Measurements from ENCODE around the gene DAD1.
"Not testable (repeated sequence)": the region's sequence is repeated elsewhere in the genome, so short reads cannot be mapped to it uniquely, and the experiment has no call there.

DAD1 gene

GRCh38 chr14:22566266-22566665 is 22.8 kb downstream of the DAD1 start:
- not testable (repeated sequence) for DNase-seq

- no peak for DNase-seq
Observed at GRCh38 chr14:22565391-22565945, 23.6 kb downstream of the DAD1 start.

GRCh38 chr14:22564463-22564862 is 24.6 kb downstream of the DAD1 start:
- DNase-seq = no peak

DNA sequence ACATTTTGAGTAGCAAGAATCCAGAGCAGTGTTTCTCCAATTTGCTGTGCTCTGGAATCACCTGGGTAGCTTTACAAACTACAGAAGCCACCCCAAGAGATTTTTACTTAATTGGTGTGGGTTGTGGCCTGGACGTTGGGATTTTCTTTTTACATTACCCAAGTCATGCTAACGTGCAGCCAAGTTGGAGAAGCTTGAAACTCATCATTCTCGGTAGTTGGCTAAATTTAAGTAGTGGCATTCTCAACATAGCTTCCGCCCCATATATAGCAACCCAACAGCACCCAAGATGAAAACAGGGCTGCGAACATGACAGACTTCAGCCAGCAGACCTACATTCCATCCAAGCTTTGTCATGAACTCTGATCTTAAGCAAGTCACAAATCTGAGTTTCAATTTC is 25.0 kb downstream of the DAD1 start:
- DNase-seq = no peak

DNA sequence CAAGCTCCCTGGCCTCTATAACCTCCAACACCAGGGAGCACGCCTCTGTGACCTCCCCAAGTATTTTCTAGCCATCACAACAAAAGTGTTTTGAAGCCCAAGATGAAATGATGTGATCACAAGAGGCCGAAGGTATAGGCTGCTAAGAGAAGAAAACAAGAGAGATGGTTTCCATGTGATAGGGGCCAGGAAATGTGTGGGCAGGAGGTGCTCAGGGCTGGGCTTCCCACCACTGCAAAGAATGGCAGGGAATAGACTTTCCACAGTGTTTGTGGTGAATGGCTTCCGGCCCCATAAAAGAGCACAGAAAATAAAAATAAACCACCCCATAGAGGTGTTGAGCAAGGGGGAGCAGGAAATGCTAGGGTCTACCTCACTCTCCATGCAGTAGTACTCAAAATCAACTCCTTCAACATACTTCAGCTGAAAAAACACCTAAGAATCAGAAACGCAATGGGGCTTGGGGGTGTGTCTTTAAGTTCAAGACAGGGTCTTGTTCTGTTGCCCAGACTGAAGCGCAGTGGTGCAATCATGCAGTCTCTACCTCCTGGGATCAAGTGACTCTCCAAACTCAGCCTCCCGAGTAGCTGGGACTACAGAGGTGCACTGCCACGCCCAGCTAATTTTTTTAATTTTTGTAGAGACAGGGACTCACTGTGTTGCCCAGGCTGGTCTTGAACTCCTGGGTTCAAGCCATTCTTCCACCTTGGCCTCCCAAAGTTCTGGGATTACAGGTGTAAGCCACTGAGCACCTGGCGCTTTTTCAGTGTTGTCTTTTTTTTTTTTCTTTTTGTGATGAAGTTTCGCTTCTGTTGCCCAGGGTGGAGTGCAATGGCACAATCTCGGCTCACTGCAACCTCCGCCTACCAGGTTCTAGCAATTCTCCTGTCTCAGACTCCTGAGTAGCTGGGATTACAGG is 27.1 kb downstream of the DAD1 start:
- peak; percentile 70 for DNase-seq

DNA sequence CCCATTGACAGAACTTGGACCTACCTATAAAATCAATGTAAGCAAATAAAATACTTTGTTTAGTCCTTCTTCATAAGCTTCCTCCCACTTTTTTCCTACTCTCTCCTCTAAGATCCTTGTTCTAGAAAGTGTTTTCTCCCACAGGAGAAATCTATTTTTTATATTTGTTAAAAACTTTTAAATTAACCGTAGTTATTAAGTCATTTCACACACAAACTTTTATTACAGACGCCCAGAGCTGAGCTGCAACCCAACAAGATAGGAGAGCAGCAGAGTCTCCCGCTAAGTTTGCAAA is 27.7 kb downstream of the DAD1 start:
- DNase-seq = no peak

DNA sequence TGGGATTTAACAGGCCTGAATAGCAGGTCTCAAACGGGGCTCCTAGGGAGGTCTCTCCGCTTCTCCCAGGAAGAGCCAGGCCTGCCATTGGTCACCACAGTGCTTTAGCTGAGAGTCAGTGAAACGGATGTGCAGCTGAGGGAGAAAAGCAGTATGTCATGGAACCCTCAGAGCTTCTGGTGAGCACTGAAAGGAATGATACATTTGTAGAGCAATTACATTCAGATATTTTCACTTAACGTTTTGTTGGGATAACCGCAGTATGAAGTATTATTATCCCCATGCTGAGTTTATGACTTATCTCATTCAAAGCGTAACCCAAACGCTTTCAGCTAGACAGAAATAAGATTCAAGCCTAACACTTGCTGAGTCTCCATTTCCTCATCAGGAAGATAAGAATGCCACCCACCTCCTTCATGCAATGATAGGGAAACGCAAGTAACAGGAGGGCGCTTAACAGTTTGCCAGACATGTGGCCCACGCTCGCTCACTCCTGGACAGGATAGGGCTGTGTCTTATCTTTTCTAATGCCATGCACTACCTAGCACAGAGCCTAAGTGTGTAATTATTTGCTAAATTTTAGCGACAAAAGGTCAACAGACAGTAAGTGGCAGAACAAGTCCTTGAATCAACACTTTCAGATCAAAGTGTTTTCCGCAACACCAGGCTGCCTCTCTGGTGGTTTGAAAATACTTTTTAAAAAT is 28.2 kb downstream of the DAD1 start:
- DNase-seq = no peak

DNA sequence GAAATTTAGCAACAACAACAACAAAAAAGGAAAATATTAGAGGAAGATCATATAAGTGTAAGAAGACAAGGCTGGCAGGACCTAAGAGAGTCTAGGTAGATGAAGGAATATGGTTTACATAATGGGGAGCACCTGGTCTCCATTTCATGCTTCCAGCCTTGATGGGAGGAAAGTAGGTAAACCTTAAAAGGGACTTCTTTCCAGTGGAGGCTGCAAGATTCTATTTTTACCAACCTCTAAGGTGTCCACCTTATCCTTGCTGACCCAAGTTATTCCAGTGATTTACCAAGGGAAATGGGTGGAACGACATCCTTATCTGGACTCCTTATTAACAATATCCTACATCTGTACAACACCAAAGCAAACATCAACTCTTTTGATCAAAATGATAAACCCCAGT is 30.0 kb downstream of the DAD1 start:
- DNase-seq = no peak

GRCh38 chr14:22558221-22558913 is 30.7 kb downstream of the DAD1 start:
- DNase-seq = peak; percentile 59

GRCh38 chr14:22557846-22558220 is 31.2 kb downstream of the DAD1 start:
- DNase-seq = no peak

GRCh38 chr14:22556990-22557623 is 31.9 kb downstream of the DAD1 start:
- DNase-seq = peak; percentile 85

GRCh38 chr14:22556021-22556989 is 32.7 kb downstream of the DAD1 start:
- peak; percentile 96 for DNase-seq

GRCh38 chr14:22555384-22556011 is 33.5 kb downstream of the DAD1 start:
- no peak for DNase-seq

- DNase-seq = no peak
Observed at GRCh38 chr14:22554498-22555383, 34.3 kb downstream of the DAD1 start.

DNA sequence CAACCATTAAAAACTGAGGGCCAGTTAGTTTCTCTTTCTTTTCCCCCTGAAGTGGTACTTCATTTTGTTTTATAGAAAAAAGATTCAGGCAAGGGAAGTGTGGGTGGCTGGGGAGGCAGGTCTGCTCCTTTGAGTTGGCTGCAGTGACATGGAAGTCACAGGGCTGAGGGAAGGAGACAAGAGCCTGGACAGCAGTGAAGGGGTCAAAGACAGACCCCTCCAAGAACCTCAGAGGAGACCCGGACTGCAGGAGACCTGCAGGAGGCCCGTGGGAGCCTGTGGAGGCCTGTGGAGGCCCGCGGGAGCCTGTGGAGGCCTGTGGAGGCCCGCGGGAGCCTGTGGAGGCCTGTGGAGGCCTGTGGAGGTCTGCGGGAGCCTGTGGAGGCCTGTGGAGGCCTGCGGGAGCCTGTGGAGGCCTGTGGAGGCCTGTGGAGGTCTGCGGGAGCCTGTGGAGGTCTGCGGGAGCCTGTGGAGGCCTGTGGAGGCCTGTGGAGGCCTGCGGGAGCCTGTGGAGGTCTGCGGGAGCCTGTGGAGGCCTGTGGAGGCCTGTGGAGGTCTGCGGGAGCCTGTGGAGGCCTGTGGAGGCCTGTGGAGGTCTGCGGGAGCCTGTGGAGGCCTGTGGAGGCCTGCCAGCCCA is 35.0 kb downstream of the DAD1 start:
- DNase-seq = not testable (repeated sequence)

GRCh38 chr14:22553445-22553844 is 35.6 kb downstream of the DAD1 start:
- no peak for DNase-seq

DNA sequence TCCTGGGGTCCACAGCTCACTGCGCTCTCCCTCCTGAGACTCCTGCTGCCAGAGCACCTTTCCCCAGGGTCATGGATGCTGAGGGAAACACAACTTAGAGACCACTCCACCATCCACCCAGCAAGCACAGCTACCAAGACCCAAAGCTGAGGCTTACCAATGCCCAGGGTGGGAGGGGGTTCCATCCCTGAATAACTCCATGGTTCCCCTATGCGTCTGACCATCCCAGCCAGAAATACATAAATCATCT is 36.3 kb downstream of the DAD1 start:
- no peak for DNase-seq

- no peak for DNase-seq
Observed at GRCh38 chr14:22552001-22552826, 36.8 kb downstream of the DAD1 start.

DNA sequence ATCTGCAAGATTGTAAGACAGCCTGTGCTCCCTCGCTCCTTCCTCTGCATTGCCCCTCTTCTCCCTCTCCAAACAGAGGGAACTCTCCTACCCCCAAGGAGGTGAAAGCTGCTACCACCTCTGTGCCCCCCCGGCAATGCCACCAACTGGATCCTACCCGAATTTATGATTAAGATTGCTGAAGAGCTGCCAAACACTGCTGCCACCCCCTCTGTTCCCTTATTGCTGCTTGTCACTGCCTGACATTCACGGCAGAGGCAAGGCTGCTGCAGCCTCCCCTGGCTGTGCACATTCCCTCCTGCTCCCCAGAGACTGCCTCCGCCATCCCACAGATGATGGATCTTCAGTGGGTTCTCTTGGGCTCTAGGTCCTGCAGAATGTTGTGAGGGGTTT is 37.4 kb downstream of the DAD1 start:
- DNase-seq = no peak
